CD14-positive monocyte (primary cell): ENCODE results near the gene MAP2. TPM values are rescaled to one million over a fixed set of nuclear protein-coding genes. Genes with fewer than 3 reads are reported as not detected.

ENCODE experiments used
- DNase-seq, 3 donors: peaks; one replicate each; pipeline ENCODE4 v3.0.0-alpha.2; 2011 to 2022
- H2AFZ ChIP-seq: 2 replicates; pipeline ENCODE4 v1.6.0; 2012; ENCODE audit warnings: mild to moderate bottlenecking, low read depth, low read length, inconsistent platforms; ENCODE audit not compliant: insufficient read depth, poor library complexity, severe bottlenecking
- H3K27ac ChIP-seq, 2 donors: 1 replicate in 1 of 2; 2 replicates in 1 of 2; pipeline ENCODE4 v1.5.1; 2012 to 2013; ENCODE audit warnings: low read length in 2 of 2, control low read depth in 1 of 2, inconsistent platforms in 1 of 2, low read depth in 1 of 2, mild to moderate bottlenecking in 1 of 2
- H3K27me3 ChIP-seq, 2 donors: one replicate each; pipeline versions ENCODE4 v1.6.0 to v1.6.1; 2011 to 2013; ENCODE audit warnings: low read length in 2 of 2; ENCODE audit not compliant: control insufficient read depth in 2 of 2, insufficient read depth in 2 of 2
- H3K36me3 ChIP-seq, 2 donors: replicated peaks in 1 of 2; 1 replicate in 1 of 2; 2 replicates in 1 of 2; pipeline versions ENCODE4 v1.5.1 to v1.6.1; 2012 to 2013; ENCODE audit warnings: low read length in 2 of 2, control low read depth in 1 of 2, inconsistent platforms in 1 of 2, mild to moderate bottlenecking in 1 of 2; ENCODE audit not compliant: insufficient read depth in 2 of 2, control insufficient read depth in 1 of 2
- H3K4me1 ChIP-seq, 2 donors: 1 replicate in 1 of 2; 2 replicates in 1 of 2; pipeline versions ENCODE4 v1.5.1 to v1.6.1; 2012 to 2013; ENCODE audit warnings: low read length in 2 of 2, control low read depth in 1 of 2, inconsistent platforms in 1 of 2, mild to moderate bottlenecking in 1 of 2, moderate library complexity in 1 of 2; ENCODE audit not compliant: insufficient read depth in 2 of 2, control insufficient read depth in 1 of 2
- H3K4me2 ChIP-seq: replicated peaks from 2 replicates; pipeline ENCODE3; 2012; ENCODE audit warnings: low read length, moderate library complexity, mild to moderate bottlenecking; ENCODE audit not compliant: poor library complexity, severe bottlenecking; ENCODE audit errors: extremely low read depth
- H3K4me3 ChIP-seq, 3 experiments: fragments of 200-600 bp in 1 of 3; sonication (generic) in 1 of 3; replicated peaks in 1 of 3; 1 replicate in 2 of 3; 2 replicates in 1 of 3; pipeline ENCODE4 v1.5.1; 2011 to 2013; ENCODE audit warnings: low read length in 3 of 3, mild to moderate bottlenecking in 3 of 3, control low read depth in 2 of 3, low read depth in 2 of 3, inconsistent platforms in 1 of 3, moderate library complexity in 1 of 3
- H3K79me2 ChIP-seq: 2 replicates; pipeline ENCODE4 v1.6.0; 2012; ENCODE audit warnings: mild to moderate bottlenecking, control low read depth, inconsistent platforms, low read length, moderate library complexity; ENCODE audit not compliant: insufficient read depth
- H3K9ac ChIP-seq: 2 replicates; pipeline ENCODE4 v1.6.0; 2017; ENCODE audit warnings: low read length, mild to moderate bottlenecking; ENCODE audit not compliant: insufficient read depth, poor library complexity, severe bottlenecking
- H3K9me3 ChIP-seq, 2 donors: replicated peaks in 1 of 2; 1 replicate in 1 of 2; 2 replicates in 1 of 2; pipeline versions ENCODE4 v1.5.1 to v1.6.1; 2012 to 2013; ENCODE audit warnings: low read length in 2 of 2, control low read depth in 1 of 2; ENCODE audit not compliant: control insufficient read depth in 1 of 2, insufficient read depth in 1 of 2
- H4K20me1 ChIP-seq: 2 replicates; pipeline ENCODE4 v1.6.0; 2012; ENCODE audit warnings: mild to moderate bottlenecking, low read length, control low read depth, moderate library complexity; ENCODE audit not compliant: insufficient read depth
- H3K27ac Mint-ChIP-seq, 7 donors: one replicate each; pipeline ENCODE4 v1.8.0; 2020; ENCODE audit warnings: mild to moderate bottlenecking in 7 of 7, mixed read lengths in 7 of 7, moderate library complexity in 6 of 7, inconsistent platforms in 2 of 7
- H3K27me3 Mint-ChIP-seq, 3 donors: one replicate each; pipeline ENCODE4 v1.8.0; 2021 to 2022; ENCODE audit warnings: low read depth in 3 of 3, mild to moderate bottlenecking in 3 of 3, mixed read lengths in 3 of 3, moderate library complexity in 3 of 3, inconsistent platforms in 1 of 3
- H3K36me3 Mint-ChIP-seq, 2 donors: one replicate each; pipeline ENCODE4 v1.8.0; 2020; ENCODE audit warnings: mixed read lengths in 2 of 2, inconsistent platforms in 1 of 2, mild to moderate bottlenecking in 1 of 2
- H3K4me1 Mint-ChIP-seq: one replicate; pipeline ENCODE4 v1.8.0; 2020; ENCODE audit warnings: mild to moderate bottlenecking, mixed read lengths
- H3K4me3 Mint-ChIP-seq, 2 donors: one replicate each; pipeline ENCODE4 v1.8.0; 2020; ENCODE audit warnings: mild to moderate bottlenecking in 2 of 2, mixed read lengths in 2 of 2, moderate library complexity in 1 of 2
- H3K9me3 Mint-ChIP-seq, 7 donors: one replicate each; pipeline ENCODE4 v1.8.0; 2020 to 2022; ENCODE audit warnings: mixed read lengths in 7 of 7, mild to moderate bottlenecking in 6 of 7, moderate library complexity in 6 of 7, inconsistent platforms in 2 of 7
- CTCF ChIP-seq: fragments of 200-600 bp; IDR thresholded peaks from one replicate; pipeline ENCODE4 v1.8.0; 2022; ENCODE audit warnings: antibody characterized with exemption, mild to moderate bottlenecking
- WGBS: methylation state at CpG from one replicate; pipeline ENCODE4 v1.1.5; 2013; ENCODE audit warnings: missing lambda C conversion rate; ENCODE audit not compliant: insufficient coverage; 5-methylcytosine and 5-hydroxymethylcytosine counted together
- intact Hi-C, 2 donors: fragments of 100-400 bp; cut with micrococcal nuclease; formaldehyde crosslinking; loops; one replicate each; pipeline versions ENCODE4 v1.15.0 to v1.15.1; 2023
- polyA plus RNA-seq, 3 donors: library from polyadenylated mRNA; depleted of rRNA in 1 of 3; unstranded in 2 of 3; stranded (reverse) in 1 of 3; fragments of 300-500 nt in 2 of 3; fragments of >200 nt in 1 of 3; fragmentation: Illumina TruSeq in 2 of 3; gene quantifications; 1 replicate in 2 of 3; 2 replicates in 1 of 3; pipeline ENCODE4 v1.2.3, GENCODE V29; 2012 to 2021

MAP2 gene
- polyA plus RNA-seq, 3 donors = not detected

- Histone ChIP-seq H3K36me3 (no peaks in the 10 kb centered on the region), H4K20me1 (no peaks in the 10 kb centered on the region), H3K4me1 (no peaks in the 10 kb centered on the region), H2AFZ (no peak overlapping the region), H3K4me2 (no peak overlapping the region), H3K4me3 (no peak overlapping the region), H3K9ac (no peak overlapping the region), H3K9me3 (no peaks in the 10 kb centered on the region), H3K27me3 (no peaks in the 10 kb centered on the region), H3K79me2 (no peaks in the 10 kb centered on the region), H3K27ac (no peak overlapping the region)
- intact Hi-C loops = loop anchor here in 1 of 2 donors (10.0 kb wide), 1 partner anchor 250 kb away; no protein-coding TSS in a partner anchor
- Mint-ChIP-seq H3K4me3 (no peak overlapping the region), H3K36me3 (no peaks in the 10 kb centered on the region), H3K4me1 (no peaks in the 10 kb centered on the region), H3K9me3 (no peaks in the 10 kb centered on the region), H3K27me3 (peaks cover 0 to 4% (median 2%) of the 10 kb centered on the region in 3 donors), H3K27ac (no peak overlapping the region)
- WGBS = 87% methylated on average over 4 of the region's 5 CpGs
- no peak for TF ChIP-seq CTCF
- no peak for DNase-seq
Measured at GRCh38 chr2:209584915-209585314, 161.1 kb downstream of the MAP2 start.

GRCh38 chr2:209591021-209591420 lies 167.2 kb downstream of the MAP2 start:
- Mint-ChIP-seq H3K27me3 (peaks cover 0 to 4% (median 2%) of the 10 kb centered on the region in 3 donors), H3K36me3 (no peaks in the 10 kb centered on the region), H3K27ac (no peak overlapping the region), H3K4me3 (no peak overlapping the region), H3K9me3 (peaks cover 0 to 3% (median 0%) of the 10 kb centered on the region in 7 donors), H3K4me1 (no peaks in the 10 kb centered on the region)
- WGBS = 100% methylated on average over 1 of the region's 2 CpGs
- Histone ChIP-seq H3K27ac (no peak overlapping the region), H3K9me3 (no peaks in the 10 kb centered on the region), H2AFZ (no peak overlapping the region), H3K4me1 (no peaks in the 10 kb centered on the region), H3K4me3 (no peak overlapping the region), H4K20me1 (no peaks in the 10 kb centered on the region), H3K36me3 (no peaks in the 10 kb centered on the region), H3K4me2 (no peak overlapping the region), H3K79me2 (no peaks in the 10 kb centered on the region), H3K27me3 (no peaks in the 10 kb centered on the region), H3K9ac (no peak overlapping the region)
- no peak for TF ChIP-seq CTCF
- intact Hi-C loops = no loop called here
- no peak for DNase-seq
